Thoracic aorta (tissue), 2 donors: ENCODE measurements around the gene OR51M1. TPM values are rescaled to one million over a fixed set of nuclear protein-coding genes. Genes with fewer than 3 reads are reported as not detected.

ENCODE experiments used
- ATAC-seq: fragments of 150-250 bp; one replicate; pipeline ENCODE4 v1.8.0; 2017; ENCODE audit warnings: low read depth; ENCODE audit not compliant: insufficient number of reproducible peaks, low FRiP score
- DNase-seq: peaks from one replicate; pipeline ENCODE4 v3.0.0-alpha.2; 2020; ENCODE audit warnings: low spot score
- H3K27ac ChIP-seq, 2 donors: fragments of 200-600 bp; sonication (generic); 1 replicate in 1 of 2; 2 replicates in 1 of 2; pipeline ENCODE4 v1.5.1; 2016; ENCODE audit warnings: mild to moderate bottlenecking in 2 of 2, moderate library complexity in 2 of 2
- H3K27me3 ChIP-seq: fragments of 200-600 bp; sonication (generic); replicated peaks from 2 replicates; pipeline ENCODE4 v1.6.0; 2016; ENCODE audit warnings: mild to moderate bottlenecking; ENCODE audit not compliant: insufficient read depth
- H3K36me3 ChIP-seq: fragments of 200-600 bp; sonication (generic); one replicate; pipeline ENCODE4 v1.5.1; 2016
- H3K4me1 ChIP-seq, 2 donors: fragments of 200-600 bp; sonication (generic); 1 replicate in 1 of 2; 2 replicates in 1 of 2; pipeline versions ENCODE4 v1.5.1 to v1.6.0; 2016; ENCODE audit warnings: low read depth in 2 of 2, mild to moderate bottlenecking in 1 of 2; ENCODE audit not compliant: control insufficient read depth in 1 of 2
- H3K4me3 ChIP-seq: fragments of 200-600 bp; sonication (generic); 2 replicates; pipeline ENCODE4 v1.5.1; 2016; ENCODE audit warnings: mild to moderate bottlenecking
- H3K9me3 ChIP-seq: fragments of 200-600 bp; sonication (generic); 2 replicates; pipeline ENCODE4 v1.5.1; 2016
- total RNA-seq, 2 donors: library from RNA; depleted of rRNA; stranded (reverse); fragments of >200 nt; gene quantifications; one replicate each; pipeline versions ENCODE4 v1.1.0 to v1.2.3, GENCODE V29; 2016
- TF ChIP-seq, protein P1 (sequence below): fragments of 200-600 bp; sonication (generic); IDR thresholded peaks from one replicate; pipeline ENCODE4 v1.5.1; 2019; ENCODE audit warnings: antibody characterized with exemption

The OR51M1 gene
- total RNA-seq, 2 donors from 2014 or later: not detected

DNA sequence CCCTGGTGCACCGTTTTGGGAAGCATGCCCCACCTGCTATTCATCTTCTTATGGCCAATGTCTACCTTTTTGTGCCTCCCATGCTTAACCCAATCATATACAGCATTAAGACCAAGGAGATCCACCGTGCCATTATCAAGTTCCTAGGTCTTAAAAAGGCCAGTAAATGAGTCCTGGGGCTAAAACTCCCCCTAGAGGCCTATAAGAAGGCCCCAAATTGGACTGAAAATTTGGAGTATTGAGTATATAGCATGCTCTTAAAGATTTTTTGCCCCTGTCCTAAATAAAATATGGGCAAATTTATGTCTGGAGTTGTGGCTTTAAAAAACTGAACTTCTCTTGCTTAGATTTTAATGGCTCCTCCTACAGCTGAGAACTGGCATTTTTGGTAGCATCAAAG lies 6.6 kb downstream of the OR51M1 start:
- no peaks in the 10 kb centered on the region for H3K36me3 ChIP-seq
- TF ChIP-seq, protein P1, sequence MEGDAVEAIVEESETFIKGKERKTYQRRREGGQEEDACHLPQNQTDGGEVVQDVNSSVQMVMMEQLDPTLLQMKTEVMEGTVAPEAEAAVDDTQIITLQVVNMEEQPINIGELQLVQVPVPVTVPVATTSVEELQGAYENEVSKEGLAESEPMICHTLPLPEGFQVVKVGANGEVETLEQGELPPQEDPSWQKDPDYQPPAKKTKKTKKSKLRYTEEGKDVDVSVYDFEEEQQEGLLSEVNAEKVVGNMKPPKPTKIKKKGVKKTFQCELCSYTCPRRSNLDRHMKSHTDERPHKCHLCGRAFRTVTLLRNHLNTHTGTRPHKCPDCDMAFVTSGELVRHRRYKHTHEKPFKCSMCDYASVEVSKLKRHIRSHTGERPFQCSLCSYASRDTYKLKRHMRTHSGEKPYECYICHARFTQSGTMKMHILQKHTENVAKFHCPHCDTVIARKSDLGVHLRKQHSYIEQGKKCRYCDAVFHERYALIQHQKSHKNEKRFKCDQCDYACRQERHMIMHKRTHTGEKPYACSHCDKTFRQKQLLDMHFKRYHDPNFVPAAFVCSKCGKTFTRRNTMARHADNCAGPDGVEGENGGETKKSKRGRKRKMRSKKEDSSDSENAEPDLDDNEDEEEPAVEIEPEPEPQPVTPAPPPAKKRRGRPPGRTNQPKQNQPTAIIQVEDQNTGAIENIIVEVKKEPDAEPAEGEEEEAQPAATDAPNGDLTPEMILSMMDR: no peak
- H3K9me3 ChIP-seq: no peaks in the 10 kb centered on the region
- no peak for ATAC-seq
- H3K4me1 ChIP-seq: no peaks in the 10 kb centered on the region
- DNase-seq: no peak
- no peak overlapping the region for H3K4me3 ChIP-seq
- no peak overlapping the region for H3K27ac ChIP-seq
- no peaks in the 10 kb centered on the region for H3K27me3 ChIP-seq

DNA sequence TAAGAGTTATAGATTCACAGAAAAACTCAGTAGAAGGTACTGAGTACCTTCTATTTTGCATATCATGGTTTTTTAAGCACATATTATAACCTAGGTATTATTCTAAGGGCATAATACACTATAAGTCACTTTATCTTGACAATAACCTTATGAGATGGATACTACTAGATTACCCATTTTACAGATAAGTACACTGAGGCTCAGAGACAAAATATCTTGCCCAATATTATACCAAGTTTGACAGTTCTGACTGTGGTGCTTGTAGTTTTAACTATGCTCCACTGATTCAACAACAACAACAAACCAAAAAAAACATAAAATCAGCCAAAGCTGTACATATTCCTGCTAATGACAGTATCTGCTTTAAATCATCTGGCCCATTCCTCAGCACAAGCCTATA lies 10.5 kb downstream of the OR51M1 start:
- no peaks in the 10 kb centered on the region for H3K9me3 ChIP-seq
- no peaks in the 10 kb centered on the region for H3K27me3 ChIP-seq
- H3K4me1 ChIP-seq: no peaks in the 10 kb centered on the region
- H3K4me3 ChIP-seq: no peak overlapping the region
- H3K27ac ChIP-seq: no peak overlapping the region
- ATAC-seq (no peak), DNase-seq (no peak)
- TF ChIP-seq, protein P1: no peak
- no peaks in the 10 kb centered on the region for H3K36me3 ChIP-seq

DNA sequence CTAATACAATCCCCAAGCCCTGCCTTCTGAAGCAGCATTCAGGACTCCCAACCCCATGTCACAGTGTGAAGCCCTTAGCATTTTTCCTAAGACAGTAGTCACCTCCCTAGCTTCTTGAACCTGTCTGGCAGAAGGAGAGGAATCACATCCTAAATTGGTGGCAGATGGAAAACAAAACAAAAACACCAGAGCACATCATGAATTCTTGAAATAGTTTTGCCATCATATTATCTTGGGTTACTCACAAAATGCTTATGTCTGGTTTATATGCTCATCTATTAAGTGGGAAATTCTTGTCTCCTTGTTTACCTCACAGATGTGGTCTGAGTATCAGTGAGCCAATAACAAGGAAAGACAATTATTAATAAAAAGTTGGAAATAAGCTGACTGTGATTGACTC lies 15.3 kb downstream of the OR51M1 start:
- DNase-seq: no peak
- H3K9me3 ChIP-seq: no peaks in the 10 kb centered on the region

DNA sequence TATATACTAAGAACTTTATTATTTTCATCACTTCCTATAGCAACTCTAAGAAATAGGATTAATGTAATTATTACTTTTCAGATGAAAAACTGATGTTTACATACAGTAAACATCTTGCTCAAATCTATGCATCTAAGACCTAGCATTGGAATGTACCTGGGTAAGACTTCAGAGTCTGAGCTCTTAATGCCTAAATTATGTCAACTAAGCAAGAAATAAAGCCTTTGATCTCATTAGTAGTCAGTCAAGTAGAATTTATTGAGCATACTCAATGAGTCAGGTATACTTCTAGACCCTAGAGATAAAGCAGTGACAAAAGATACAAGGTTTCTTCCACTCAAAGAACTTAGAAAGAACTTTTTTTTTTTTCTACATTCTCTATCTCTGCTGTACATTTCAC lies 21.6 kb downstream of the OR51M1 start:
- ATAC-seq (no peak), DNase-seq (no peak)
- Histone ChIP-seq H3K4me1 (no peaks in the 10 kb centered on the region), H3K4me3 (no peak overlapping the region), H3K27me3 (no peaks in the 10 kb centered on the region), H3K27ac (no peak overlapping the region), H3K9me3 (no peaks in the 10 kb centered on the region), H3K36me3 (no peaks in the 10 kb centered on the region)
- TF ChIP-seq, protein P1: no peak

More for the DNA sequence above, 15.3 kb downstream of the OR51M1 start:
- H3K27me3 ChIP-seq: no peaks in the 10 kb centered on the region
- H3K27ac ChIP-seq: no peak overlapping the region
- no peaks in the 10 kb centered on the region for H3K4me1 ChIP-seq
- H3K36me3 ChIP-seq: no peaks in the 10 kb centered on the region
- no peak overlapping the region for H3K4me3 ChIP-seq
- ATAC-seq: no peak
- TF ChIP-seq, protein P1: no peak

DNA sequence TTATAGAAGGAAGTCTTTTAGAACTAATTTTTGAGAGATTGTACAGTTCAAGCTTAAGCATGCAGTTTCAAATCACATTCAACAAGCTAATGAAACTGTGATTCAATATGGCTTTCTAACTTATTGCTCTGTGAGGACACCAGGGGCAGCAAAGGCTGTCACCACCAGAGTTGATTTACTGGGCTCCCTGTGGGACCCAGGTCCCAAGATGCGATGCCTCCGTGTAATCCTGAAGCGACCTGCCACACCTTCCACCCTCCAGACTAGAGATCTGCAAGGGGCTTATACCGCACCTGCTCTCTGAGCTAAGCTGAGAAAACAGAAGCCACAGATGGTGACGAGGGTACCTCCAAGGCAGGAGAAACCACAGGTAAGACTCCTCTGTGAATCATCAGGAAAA lies 37.4 kb downstream of the OR51M1 start:
- DNase-seq (no peak), ATAC-seq (no peak)
- H3K27ac ChIP-seq: no peak overlapping the region
- TF ChIP-seq, protein P1: no peak
- no peak overlapping the region for H3K4me3 ChIP-seq
- H3K9me3 ChIP-seq: no peaks in the 10 kb centered on the region
- H3K36me3 ChIP-seq: no peaks in the 10 kb centered on the region
- H3K27me3 ChIP-seq: no peaks in the 10 kb centered on the region
- no peaks in the 10 kb centered on the region for H3K4me1 ChIP-seq
